T-helper 17 cell (primary cell): Measurements from ENCODE around the gene TFPI. TPM values are rescaled to one million over a fixed set of nuclear protein-coding genes. Genes with fewer than 3 reads are reported as not detected.

Experiments
- total RNA-seq, 4 donors: library from RNA in 2 of 4; stranded (reverse) in 2 of 4; gene quantifications; one replicate each; pipeline ENCODE4 v1.2.3 and lab custom pipeline; 2022 to 2026

TFPI gene
- total RNA-seq, 2 donors from 2014 or later = 0.32 to 4.8 TPM

Other genes starting within 250 kb of the TFPI start
- under 1 TPM; 0.07 to 0.34 TPM for gene CALCRL, start 106.2 kb downstream of the TFPI start, total RNA-seq